ENCODE measurements around the gene FAM20C.

The FAM20C gene

GRCh38 chr7:209906-210305 lies 17.5 kb downstream of the FAM20C start:
- no peak for DNase-seq (ENCODE audit: low spot score)

GRCh38 chr7:210401-210925 lies 18.1 kb downstream of the FAM20C start:
- DNase-seq (ENCODE audit: low spot score) = no peak

- no peak for DNase-seq (ENCODE audit: low spot score)
Observed at GRCh38 chr7:211033-211714, 18.8 kb downstream of the FAM20C start.

GRCh38 chr7:211715-212058 lies 19.3 kb downstream of the FAM20C start:
- no peak for DNase-seq (ENCODE audit: low spot score)

- DNase-seq (ENCODE audit: low spot score) = no peak
Observed at GRCh38 chr7:212754-213153, 20.4 kb downstream of the FAM20C start.

DNA sequence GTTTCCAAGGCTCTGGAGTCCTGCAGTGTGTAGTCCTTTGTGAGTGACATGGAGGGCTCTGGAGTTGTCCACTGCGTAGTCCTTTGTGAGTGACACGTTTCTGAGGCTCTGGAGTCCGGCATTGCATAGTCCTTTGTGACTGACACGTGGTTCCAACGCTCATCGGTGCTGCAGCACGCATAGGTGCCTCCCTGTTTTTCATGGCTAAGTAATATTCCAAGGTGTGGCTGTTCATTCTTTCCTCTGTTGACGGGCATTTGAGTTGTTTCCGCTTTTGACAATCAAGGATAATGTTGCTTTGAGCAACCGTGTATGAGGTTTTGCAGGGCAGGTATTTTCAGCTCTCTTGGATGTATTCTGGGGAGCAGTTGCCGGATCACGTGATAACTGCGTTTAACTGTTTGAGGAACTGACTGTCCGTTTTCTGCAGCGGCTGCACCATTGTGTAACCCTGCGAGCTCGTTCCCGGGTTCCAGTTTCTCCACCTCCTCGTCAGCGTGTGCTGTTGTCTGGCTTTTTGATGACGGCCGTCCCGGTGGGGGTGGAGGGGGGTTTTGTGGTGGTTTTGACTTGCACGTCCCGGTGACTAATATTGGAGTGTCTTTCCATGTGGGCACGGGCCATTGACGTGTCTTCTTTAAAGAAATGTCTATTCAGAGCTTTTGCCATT lies 21.1 kb downstream of the FAM20C start:
- no peak for DNase-seq (ENCODE audit: low spot score)

GRCh38 chr7:214410-215212 lies 22.2 kb downstream of the FAM20C start:
- DNase-seq (ENCODE audit: low spot score) = no peak

- no peak for DNase-seq (ENCODE audit: low spot score)
Observed at GRCh38 chr7:216360-217300, 24.3 kb downstream of the FAM20C start.

DNA sequence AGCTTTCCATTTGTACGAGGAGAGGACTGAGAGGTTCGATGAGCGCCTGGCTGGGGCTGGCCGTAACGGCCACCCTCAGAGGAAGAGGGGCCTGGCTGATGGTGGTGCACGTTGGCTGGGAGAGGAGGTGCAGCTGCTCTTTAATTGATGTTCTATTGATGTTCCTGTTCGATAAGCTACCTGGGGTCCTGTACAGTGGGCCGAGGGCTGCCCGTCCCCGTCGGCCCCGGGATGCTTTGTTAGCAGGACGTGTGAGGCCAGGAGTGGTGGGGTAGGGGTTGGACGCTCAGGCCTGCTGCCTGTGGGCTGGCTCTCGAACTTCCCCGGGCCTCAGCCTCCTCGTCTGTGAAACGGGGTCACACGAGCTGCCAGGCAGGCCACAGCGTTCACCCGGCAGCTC lies 25.4 kb downstream of the FAM20C start:
- no peak for DNase-seq (ENCODE audit: low spot score)

- no peak for DNase-seq (ENCODE audit: low spot score)
Observed at GRCh38 chr7:218316-218715, 25.9 kb downstream of the FAM20C start.

- DNase-seq (ENCODE audit: low spot score) = no peak
Observed at GRCh38 chr7:218896-219580, 26.7 kb downstream of the FAM20C start.

DNA sequence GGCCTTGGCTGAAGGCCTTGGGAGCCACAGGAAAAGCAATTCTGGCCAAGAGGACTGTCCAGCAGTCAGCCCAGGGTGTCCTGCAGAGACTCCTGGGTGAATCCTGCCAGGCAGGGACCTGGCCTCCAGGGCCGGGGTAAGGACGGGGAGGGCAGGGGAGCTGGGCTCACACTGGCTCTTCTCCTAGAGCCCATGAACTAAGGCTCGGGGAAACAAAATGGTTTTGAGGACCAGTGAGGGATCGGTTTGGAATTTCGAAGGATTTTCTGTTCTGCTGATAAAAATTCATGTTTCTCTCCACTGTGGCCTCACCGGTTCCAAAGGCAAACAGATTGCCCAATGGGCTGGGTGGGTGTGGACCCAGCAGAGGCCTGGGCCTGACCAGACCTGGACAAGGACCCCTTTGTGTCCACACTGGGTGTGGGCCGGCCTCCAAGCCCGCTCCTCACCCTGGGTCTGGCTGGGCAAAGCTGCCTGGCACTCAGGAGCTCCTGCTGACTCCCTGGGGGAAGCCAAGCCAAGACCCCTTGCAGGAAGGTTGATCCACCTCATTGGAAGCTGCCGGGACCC lies 27.3 kb downstream of the FAM20C start:
- no peak for DNase-seq (ENCODE audit: low spot score)

GRCh38 chr7:220151-220841 lies 27.9 kb downstream of the FAM20C start:
- DNase-seq (ENCODE audit: low spot score) = no peak

- DNase-seq (ENCODE audit: low spot score) = no peak
Observed at GRCh38 chr7:221978-222715, 29.8 kb downstream of the FAM20C start.

GRCh38 chr7:222716-223041 lies 30.3 kb downstream of the FAM20C start:
- no peak for DNase-seq (ENCODE audit: low spot score)

GRCh38 chr7:223118-223800 lies 30.9 kb downstream of the FAM20C start:
- no peak for DNase-seq (ENCODE audit: low spot score)

DNA sequence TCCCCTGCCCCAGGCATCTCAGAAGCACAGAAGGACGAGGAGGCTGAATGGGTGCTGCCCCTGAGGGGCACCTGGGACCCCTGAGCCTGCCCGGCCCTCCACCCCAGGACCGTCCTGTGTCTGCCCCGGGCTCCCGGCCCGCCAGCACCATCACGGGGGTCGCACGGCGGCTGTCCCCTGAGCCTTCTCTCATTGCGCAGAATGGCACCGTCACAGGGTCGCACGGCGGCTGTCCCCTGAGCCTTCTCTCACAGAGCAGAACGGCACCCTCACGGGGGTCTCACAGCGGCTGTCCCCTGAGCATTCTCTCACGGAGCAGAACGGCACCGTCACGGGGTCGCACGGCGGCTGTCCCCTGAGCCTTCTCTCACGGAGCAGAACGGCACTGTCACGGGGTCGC lies 31.5 kb downstream of the FAM20C start:
- no peak for DNase-seq (ENCODE audit: low spot score)

DNA sequence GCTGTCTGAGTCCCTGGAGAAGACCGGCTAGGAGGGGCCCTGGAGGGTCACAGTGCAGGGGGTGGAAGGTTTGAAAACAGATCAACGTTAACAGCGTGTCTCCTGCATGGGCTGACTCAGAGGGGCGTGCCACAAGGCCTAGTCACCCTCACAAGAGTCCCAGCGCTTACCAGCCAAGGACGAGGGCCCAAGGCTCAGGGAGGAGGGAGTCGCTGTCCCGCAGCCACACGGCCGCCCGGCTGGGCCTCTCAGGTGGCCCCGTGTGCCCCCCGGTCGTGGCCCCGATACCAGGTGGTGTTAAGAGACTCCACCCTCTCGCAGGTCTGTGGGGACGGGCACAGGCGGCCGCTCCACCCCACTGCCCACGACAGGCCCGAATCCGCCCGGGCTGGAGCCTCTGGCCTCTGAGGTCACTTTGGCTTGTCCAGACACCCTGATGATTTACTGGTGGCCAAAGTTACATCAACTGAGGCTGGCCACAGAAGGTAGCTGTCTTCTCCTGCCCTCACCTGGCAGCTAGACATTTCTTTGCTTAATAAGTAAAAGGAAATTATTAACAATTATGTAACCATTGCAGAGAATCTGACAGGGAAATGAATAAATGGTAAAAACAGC lies 34.0 kb downstream of the FAM20C start:
- no peak for DNase-seq (ENCODE audit: low spot score)

DNA sequence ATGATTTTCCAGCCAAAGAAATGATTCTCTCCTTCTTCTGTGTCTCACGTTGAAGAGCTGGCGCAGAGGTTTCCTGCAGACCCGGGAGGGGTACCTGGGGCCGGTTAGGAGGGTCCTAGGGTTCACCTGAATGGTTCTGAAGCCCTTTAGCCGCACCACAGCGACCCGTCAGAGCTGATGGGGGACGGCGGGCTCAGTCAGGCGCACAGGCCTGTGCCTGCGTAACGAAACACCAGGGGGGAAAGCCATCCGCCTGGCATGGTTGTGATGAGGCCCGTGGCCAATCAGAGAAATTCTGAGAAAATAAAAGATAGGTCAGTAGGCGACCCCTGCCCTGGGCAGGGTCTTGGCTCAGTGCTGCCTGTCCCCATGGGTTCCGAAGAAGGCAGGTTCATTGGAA lies 35.6 kb downstream of the FAM20C start:
- no peak for DNase-seq (ENCODE audit: low spot score)
